IMR-90 (cell line): ENCODE data around the gene PHB1.

Source experiments
- BHLHE40 ChIP-seq: fragments of 150-350 bp; IDR thresholded peaks from 2 replicates; pipeline ENCODE4 v1.6.1; 2016; ENCODE audit warnings: mild to moderate bottlenecking, low read depth, low read length
- CEBPB ChIP-seq: IDR thresholded peaks from 2 replicates; pipeline ENCODE4 v1.6.1; 2012; ENCODE audit warnings: low read depth, low read length, improper control_type of control experiment
- FOS ChIP-seq: fragments of 150-350 bp; IDR thresholded peaks from 2 replicates; pipeline ENCODE4 v1.6.1; 2016; ENCODE audit warnings: low read depth, low read length
- MAFK ChIP-seq: IDR thresholded peaks from 2 replicates; pipeline ENCODE4 v1.6.1; 2012; ENCODE audit warnings: low read depth, low read length, improper control_type of control experiment
- MXI1 ChIP-seq: IDR thresholded peaks from 2 replicates; pipeline ENCODE4 v1.6.1; 2012; ENCODE audit warnings: low read depth, mild to moderate bottlenecking, low read length, moderate library complexity, borderline replicate concordance
- POLR2A ChIP-seq: IDR thresholded peaks from 2 replicates; pipeline ENCODE4 v1.6.1; 2012; ENCODE audit warnings: mild to moderate bottlenecking, low read depth, low read length
- RAD21 ChIP-seq: IDR thresholded peaks from 2 replicates; pipeline ENCODE4 v1.6.1; 2012; ENCODE audit warnings: low read length, improper control_type of control experiment
- RCOR1 ChIP-seq: IDR thresholded peaks from 2 replicates; pipeline ENCODE4 v1.6.1; 2012; ENCODE audit warnings: mild to moderate bottlenecking, low read length, improper control_type of control experiment; ENCODE audit not compliant: insufficient replicate concordance
- RFX5 ChIP-seq: IDR thresholded peaks from 2 replicates; pipeline ENCODE4 v1.8.0; 2012; ENCODE audit warnings: low read depth, mild to moderate bottlenecking, low read length, moderate library complexity
- SMC3 ChIP-seq: fragments of 150-350 bp; IDR thresholded peaks from 2 replicates; pipeline ENCODE4 v1.6.1; 2016; ENCODE audit warnings: low read depth, mild to moderate bottlenecking, antibody characterized with exemption, low read length, moderate library complexity
- USF2 ChIP-seq: fragments of 150-350 bp; IDR thresholded peaks from 2 replicates; pipeline ENCODE4 v1.6.1; 2017; ENCODE audit warnings: mild to moderate bottlenecking, antibody characterized with exemption, low read length, low read depth
- TF ChIP-seq, protein P1 (sequence below): conservative IDR thresholded peaks from 2 replicates; pipeline ENCODE4 v1.5.1; 2012; ENCODE audit warnings: mild to moderate bottlenecking, low read depth, low read length, improper control_type of control experiment

- TF ChIP-seq, protein P1, sequence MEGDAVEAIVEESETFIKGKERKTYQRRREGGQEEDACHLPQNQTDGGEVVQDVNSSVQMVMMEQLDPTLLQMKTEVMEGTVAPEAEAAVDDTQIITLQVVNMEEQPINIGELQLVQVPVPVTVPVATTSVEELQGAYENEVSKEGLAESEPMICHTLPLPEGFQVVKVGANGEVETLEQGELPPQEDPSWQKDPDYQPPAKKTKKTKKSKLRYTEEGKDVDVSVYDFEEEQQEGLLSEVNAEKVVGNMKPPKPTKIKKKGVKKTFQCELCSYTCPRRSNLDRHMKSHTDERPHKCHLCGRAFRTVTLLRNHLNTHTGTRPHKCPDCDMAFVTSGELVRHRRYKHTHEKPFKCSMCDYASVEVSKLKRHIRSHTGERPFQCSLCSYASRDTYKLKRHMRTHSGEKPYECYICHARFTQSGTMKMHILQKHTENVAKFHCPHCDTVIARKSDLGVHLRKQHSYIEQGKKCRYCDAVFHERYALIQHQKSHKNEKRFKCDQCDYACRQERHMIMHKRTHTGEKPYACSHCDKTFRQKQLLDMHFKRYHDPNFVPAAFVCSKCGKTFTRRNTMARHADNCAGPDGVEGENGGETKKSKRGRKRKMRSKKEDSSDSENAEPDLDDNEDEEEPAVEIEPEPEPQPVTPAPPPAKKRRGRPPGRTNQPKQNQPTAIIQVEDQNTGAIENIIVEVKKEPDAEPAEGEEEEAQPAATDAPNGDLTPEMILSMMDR: no peak
- TF ChIP-seq USF2 (no peak), RCOR1 (no peak), CEBPB (no peak), POLR2A (no peak), RFX5 (no peak), FOS (no peak), MAFK (no peak), RAD21 (no peak), SMC3 (no peak), BHLHE40 (no peak), MXI1 (no peak)
These were observed 26.9 kb upstream of the PHB1 start for GRCh38 chr17:49441578-49441977.
